Measurements from ENCODE around the gene AKAP6.

GRCh38 chr14:32534145-32534544 is 205.0 kb downstream of the AKAP6 start:
- TF ChIP-seq CTCF (conservative IDR thresholded peaks at IDR 0.05; ENCODE audit: low read length) (no peak), EZH2phosphoT487 (IDR thresholded peaks at IDR 0.05; ENCODE audit: borderline replicate concordance, low read depth, low read length) (no peak)

Data from OCI-LY7 (cell line).